Loucy (cell line): ENCODE measurements around the gene B3GAT3.

Experiments
- H2AFZ ChIP-seq: fragments of 200-600 bp; sonication (generic); 2 replicates; pipeline ENCODE4 v1.6.0; 2016; ENCODE audit warnings: antibody characterized with exemption, mild to moderate bottlenecking, low read length, moderate library complexity
- H3F3A ChIP-seq: fragments of 200-600 bp; 2 replicates; pipeline ENCODE4 v1.6.0; 2016; ENCODE audit warnings: antibody characterized with exemption, low read depth, mild to moderate bottlenecking
- H3K27me3 ChIP-seq: fragments of 200-600 bp; sonication (generic); 2 replicates; pipeline ENCODE4 v1.6.1; 2014; ENCODE audit warnings: low read length, mild to moderate bottlenecking; ENCODE audit not compliant: insufficient read depth, poor library complexity, severe bottlenecking
- H3K36me3 ChIP-seq: fragments of 200-600 bp; sonication (generic); 2 replicates; pipeline ENCODE4 v1.6.1; 2016; ENCODE audit warnings: low read length; ENCODE audit not compliant: insufficient read depth
- H3K4me1 ChIP-seq: fragments of 200-600 bp; sonication (generic); 2 replicates; pipeline ENCODE4 v1.5.1; 2014; ENCODE audit warnings: low read length, mild to moderate bottlenecking; ENCODE audit not compliant: insufficient read depth, poor library complexity, severe bottlenecking
- H3K4me2 ChIP-seq: fragments of 200-600 bp; sonication (generic); 2 replicates; pipeline ENCODE4 v1.6.0; 2014; ENCODE audit warnings: antibody characterized with exemption, low read length, low read depth, mild to moderate bottlenecking; ENCODE audit not compliant: poor library complexity, severe bottlenecking
- H3K4me3 ChIP-seq: fragments of 200-600 bp; sonication (generic); 2 replicates; pipeline ENCODE4 v1.5.1; 2014; ENCODE audit warnings: low read length, mild to moderate bottlenecking, mixed read lengths; ENCODE audit not compliant: poor library complexity, severe bottlenecking
- H3K79me2 ChIP-seq: fragments of 200-600 bp; sonication (generic); 2 replicates; pipeline ENCODE4 v1.6.1; 2014; ENCODE audit warnings: low read length; ENCODE audit not compliant: insufficient read depth
- H3K9ac ChIP-seq: fragments of 200-600 bp; sonication (generic); 2 replicates; pipeline ENCODE4 v1.6.0; 2014; ENCODE audit warnings: mild to moderate bottlenecking, low read depth, low read length, moderate library complexity; ENCODE audit not compliant: poor library complexity, severe bottlenecking
- H3K9me2 ChIP-seq: fragments of 200-600 bp; sonication (generic); replicated peaks from 2 replicates; pipeline ENCODE4 v1.6.1; 2016; ENCODE audit warnings: low read depth, low read length, mixed read lengths
- H3K9me3 ChIP-seq: fragments of 200-600 bp; sonication (generic); 2 replicates; pipeline ENCODE4 v1.6.1; 2014; ENCODE audit warnings: mild to moderate bottlenecking, antibody characterized with exemption, low read length, low read depth; ENCODE audit not compliant: insufficient read depth
- H4K20me1 ChIP-seq: fragments of 200-600 bp; sonication (generic); 2 replicates; pipeline ENCODE4 v1.6.0; 2014; ENCODE audit warnings: antibody characterized with exemption, low read length, mild to moderate bottlenecking; ENCODE audit not compliant: insufficient read depth, poor library complexity, severe bottlenecking
- EZH2phosphoT487 ChIP-seq: fragments of 200-600 bp; IDR thresholded peaks from 2 replicates; pipeline ENCODE4 v1.6.1; 2018; ENCODE audit warnings: antibody characterized with exemption, mild to moderate bottlenecking, moderate library complexity, borderline replicate concordance
- TF ChIP-seq, protein P1 (sequence below): fragments of 200-600 bp; sonication (generic); conservative IDR thresholded peaks from 2 replicates; pipeline ENCODE4 v1.5.1; 2014; ENCODE audit warnings: mild to moderate bottlenecking, antibody characterized with exemption, low read length

Gene B3GAT3

DNA sequence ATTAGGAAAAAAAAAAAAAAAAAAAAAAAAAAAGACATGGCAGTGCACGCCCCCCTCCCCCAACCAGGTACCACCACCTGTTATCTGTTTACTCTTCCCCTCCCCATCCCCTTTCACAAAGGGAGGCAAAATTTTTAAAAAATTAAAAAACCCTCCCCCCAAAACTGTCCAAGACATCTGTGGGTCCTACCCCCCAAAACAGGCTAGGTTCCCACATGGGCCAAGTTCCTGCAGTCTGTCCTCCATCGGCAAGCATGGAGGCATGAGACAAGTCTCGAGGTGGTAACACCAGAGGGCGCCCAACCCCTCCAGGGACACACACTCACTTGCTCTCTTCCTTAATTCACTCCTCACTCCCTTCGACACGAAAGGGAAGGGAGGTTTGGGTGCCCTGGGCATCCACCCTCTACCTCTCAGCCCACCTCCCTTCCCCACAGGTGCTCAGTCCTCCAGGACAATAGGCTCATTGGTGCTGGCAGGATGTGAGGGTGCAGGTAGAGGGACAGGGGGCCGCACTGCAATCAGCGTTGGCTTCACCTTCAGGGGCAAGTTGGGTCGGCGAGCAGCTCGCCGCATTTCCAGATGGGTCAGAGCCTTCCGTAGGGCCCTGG, 28.2 kb downstream of the B3GAT3 start:
- peak overlapping the region; percentile 93 for H3K4me3 ChIP-seq
- TF ChIP-seq EZH2phosphoT487, result no peak
- TF ChIP-seq, protein P1, sequence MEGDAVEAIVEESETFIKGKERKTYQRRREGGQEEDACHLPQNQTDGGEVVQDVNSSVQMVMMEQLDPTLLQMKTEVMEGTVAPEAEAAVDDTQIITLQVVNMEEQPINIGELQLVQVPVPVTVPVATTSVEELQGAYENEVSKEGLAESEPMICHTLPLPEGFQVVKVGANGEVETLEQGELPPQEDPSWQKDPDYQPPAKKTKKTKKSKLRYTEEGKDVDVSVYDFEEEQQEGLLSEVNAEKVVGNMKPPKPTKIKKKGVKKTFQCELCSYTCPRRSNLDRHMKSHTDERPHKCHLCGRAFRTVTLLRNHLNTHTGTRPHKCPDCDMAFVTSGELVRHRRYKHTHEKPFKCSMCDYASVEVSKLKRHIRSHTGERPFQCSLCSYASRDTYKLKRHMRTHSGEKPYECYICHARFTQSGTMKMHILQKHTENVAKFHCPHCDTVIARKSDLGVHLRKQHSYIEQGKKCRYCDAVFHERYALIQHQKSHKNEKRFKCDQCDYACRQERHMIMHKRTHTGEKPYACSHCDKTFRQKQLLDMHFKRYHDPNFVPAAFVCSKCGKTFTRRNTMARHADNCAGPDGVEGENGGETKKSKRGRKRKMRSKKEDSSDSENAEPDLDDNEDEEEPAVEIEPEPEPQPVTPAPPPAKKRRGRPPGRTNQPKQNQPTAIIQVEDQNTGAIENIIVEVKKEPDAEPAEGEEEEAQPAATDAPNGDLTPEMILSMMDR, result peak; percentile 89
- H3K4me2 ChIP-seq, result peak overlapping the region; percentile 87

DNA sequence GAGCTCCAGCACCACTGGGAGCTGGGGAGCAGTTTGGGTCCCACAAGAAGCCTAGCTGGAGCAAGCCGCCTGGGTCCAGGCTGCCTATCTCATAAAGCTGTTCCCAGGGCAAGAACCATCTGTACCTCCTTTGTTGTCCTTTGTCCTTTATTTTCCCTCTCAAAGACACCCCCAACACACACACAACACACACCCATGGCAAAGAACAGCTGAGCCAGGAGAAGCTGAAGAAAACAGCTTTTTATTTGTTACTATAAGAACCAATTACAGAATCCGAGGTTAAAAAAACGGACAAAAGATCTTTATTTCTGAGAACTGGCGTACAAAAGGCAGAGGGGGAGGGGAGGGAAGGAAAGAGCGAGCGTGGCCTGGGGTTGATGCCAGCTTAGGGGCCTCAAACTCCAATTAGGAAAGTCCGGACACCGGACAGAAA, 28.8 kb downstream of the B3GAT3 start:
- Histone ChIP-seq H3K9me2 (no peaks in the 10 kb centered on the region), H3K4me2 (peak overlapping the region; percentile 87), H3K9me3 (no peaks in the 10 kb centered on the region), H3K4me1 (peaks cover 21% of the 10 kb centered on the region), H2AFZ (no peak overlapping the region), H3K36me3 (peaks cover 48% of the 10 kb centered on the region; the same call in 1 of the 2 replicates), H3K79me2 (peaks cover 63% of the 10 kb centered on the region), H3K4me3 (peak overlapping the region; percentile 93), H3K9ac (peak overlapping the region; percentile 78), H4K20me1 (peaks cover 30% of the 10 kb centered on the region), H3F3A (peaks cover 12% of the 10 kb centered on the region), H3K27me3 (no peaks in the 10 kb centered on the region)
- TF ChIP-seq, protein P1, result no peak
- no peak for TF ChIP-seq EZH2phosphoT487

More for the DNA sequence above, 28.2 kb downstream of the B3GAT3 start:
- H3K9me2 ChIP-seq, result no peaks in the 10 kb centered on the region
- no peak overlapping the region for H3K9ac ChIP-seq
- no peaks in the 10 kb centered on the region for H3K27me3 ChIP-seq
- H3K9me3 ChIP-seq, result no peaks in the 10 kb centered on the region
- peaks cover 12% of the 10 kb centered on the region for H3F3A ChIP-seq
- peaks cover 36% of the 10 kb centered on the region for H4K20me1 ChIP-seq
- H3K36me3 ChIP-seq, result peaks cover 52% of the 10 kb centered on the region; the same call in 1 of the 2 replicates
- no peak overlapping the region for H2AFZ ChIP-seq
- H3K79me2 ChIP-seq, result peaks cover 63% of the 10 kb centered on the region
- H3K4me1 ChIP-seq, result peaks cover 26% of the 10 kb centered on the region

DNA sequence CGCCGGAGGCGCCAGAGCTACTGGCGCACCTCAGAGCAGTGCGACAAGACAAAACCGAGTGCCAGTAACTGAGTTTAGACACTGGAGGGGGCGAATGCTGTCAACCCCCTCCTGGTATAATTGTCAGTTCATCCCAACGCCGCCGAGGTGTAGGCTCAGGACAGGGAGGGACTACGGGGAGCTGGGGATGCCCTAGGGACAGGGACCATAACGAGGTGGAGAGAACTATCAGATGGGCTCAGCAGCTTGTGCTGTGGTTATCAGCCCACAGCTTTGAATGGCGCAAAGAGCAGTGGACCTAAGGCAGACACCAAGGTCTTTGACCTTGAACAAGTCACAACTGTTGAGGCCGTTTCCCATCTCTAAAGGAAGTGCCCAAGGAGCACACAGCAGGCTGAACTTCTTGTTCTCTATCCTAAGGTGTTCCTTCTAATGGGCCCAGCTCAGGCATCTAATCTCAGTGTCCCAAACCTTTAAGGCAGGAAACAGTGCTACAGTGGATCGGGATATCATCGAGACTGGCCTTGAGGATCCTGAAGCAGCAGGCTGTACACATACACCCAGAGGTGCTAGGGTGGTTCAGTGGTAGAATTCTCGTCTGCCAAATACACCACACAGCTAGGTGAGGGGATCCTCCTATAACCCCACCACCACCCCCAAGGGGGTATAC, 29.5 kb downstream of the B3GAT3 start:
- Histone ChIP-seq H3K27me3 (no peaks in the 10 kb centered on the region), H3K9ac (peak overlapping the region; percentile 78), H3K4me1 (peaks cover 26% of the 10 kb centered on the region), H3K9me2 (no peaks in the 10 kb centered on the region), H3K4me3 (peak overlapping the region; percentile 93), H3K79me2 (peaks cover 63% of the 10 kb centered on the region), H3K9me3 (no peaks in the 10 kb centered on the region), H3F3A (peaks cover 12% of the 10 kb centered on the region), H3K4me2 (peak overlapping the region; percentile 87), H2AFZ (peak overlapping the region; percentile 68), H3K36me3 (peaks cover 40% of the 10 kb centered on the region; the same call in 1 of the 2 replicates), H4K20me1 (peaks cover 23% of the 10 kb centered on the region)
- TF ChIP-seq, protein P1, result no peak
- no peak for TF ChIP-seq EZH2phosphoT487
